IPS-NIHi7 (cell line): ENCODE data around the gene WDSUB1.

Experiments used
- DNase-seq: peaks from one replicate; pipeline ENCODE4 v3.0.0; 2012; ENCODE audit warnings: mixed read lengths; ENCODE audit errors: extremely low spot score

The WDSUB1 gene

DNA sequence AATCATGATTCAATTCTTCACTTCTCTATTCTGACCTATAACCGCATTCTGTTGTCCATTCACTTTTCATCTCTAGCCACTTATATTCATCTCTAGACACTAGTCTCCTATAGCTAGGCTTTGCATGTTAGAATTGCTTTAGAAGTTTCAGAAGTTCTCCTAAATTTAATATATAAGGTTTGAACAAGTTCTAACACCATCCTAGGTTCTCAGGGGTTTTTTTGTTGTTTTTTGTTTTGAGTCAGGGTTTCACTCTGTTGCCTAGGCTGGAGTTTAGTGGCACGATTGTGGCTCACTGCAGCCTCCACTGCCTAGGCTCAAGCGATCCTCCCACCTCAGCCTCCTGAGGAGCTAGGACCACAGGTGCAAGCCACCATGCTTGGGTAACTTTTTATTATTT lies 19.9 kb downstream of the WDSUB1 start:
- DNase-seq = no peak

DNA sequence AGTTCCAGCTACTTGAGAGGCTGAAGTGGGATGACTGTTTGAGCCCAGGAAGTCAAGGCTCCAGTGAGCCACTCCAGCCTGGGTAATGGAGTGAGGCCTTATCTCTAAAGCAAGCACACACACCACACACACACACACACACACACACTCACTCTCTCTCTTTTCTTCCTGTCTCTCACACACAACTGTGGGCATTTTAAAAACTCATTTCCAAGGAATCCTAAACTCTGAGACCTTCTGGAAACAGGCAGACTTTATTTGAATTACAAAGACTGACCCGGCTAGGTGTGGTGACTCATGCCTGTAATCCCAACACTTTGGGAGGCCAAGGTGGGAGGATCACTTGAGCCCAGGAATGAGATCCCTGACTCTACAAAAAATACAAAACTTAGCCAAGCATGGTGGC lies 21.3 kb downstream of the WDSUB1 start:
- DNase-seq = peak; percentile 10

DNA sequence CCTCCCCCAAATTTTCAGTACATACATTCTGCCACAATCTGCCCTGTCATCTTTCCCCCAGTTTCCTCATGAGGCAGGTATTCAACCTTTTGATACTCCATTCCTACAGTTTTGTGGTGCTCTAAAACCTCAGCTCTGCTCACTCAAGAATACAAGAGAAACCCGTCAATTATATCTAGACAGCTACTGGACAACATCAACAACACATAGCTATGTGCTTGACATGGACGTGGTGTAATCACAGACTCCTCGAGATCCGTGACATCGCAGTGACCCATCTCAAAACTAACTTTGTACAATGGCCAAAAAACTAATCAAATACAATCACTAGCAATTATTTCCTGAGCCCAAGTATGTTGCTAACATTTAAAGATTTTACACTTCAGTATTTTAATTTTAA lies 23.6 kb downstream of the WDSUB1 start:
- no peak for DNase-seq

DNA sequence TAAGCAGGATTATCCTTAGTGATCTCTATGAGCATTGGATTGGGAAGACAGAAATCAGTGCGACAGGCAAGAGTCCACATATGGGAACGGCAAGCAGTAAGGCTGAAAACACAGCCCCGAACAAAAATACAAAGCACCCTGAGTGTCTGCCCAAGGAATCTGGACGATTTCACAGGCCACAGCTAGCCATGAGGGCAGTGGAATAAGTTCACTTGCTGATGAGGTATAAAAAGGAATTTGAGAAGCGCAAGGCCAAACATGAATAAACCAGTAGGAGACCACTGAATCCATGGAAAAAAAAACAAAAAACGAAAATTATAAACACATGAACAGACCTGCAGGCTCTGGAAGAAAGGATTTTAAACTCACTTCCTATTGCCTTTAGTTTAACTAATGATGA lies 24.3 kb downstream of the WDSUB1 start:
- DNase-seq = no peak

DNA sequence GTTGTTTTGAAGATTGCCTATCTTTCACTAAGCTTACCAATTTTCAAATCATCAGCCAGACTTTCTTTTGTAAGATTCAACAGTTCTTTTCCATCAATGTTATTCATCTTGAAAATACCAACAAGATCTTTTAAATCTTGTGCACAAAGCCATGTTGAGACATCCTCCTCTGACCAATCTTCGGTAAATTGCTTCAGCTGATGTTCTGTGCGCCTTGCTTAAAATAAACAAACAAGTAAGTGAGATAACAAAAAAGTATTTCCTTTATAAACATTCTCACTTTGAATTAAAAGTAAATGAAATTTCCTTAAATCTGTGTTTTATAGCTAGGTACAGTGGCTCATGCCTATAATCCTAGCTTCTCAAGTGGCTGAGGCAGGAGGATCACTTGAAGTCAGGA lies 30.3 kb downstream of the WDSUB1 start:
- DNase-seq = no peak

DNA sequence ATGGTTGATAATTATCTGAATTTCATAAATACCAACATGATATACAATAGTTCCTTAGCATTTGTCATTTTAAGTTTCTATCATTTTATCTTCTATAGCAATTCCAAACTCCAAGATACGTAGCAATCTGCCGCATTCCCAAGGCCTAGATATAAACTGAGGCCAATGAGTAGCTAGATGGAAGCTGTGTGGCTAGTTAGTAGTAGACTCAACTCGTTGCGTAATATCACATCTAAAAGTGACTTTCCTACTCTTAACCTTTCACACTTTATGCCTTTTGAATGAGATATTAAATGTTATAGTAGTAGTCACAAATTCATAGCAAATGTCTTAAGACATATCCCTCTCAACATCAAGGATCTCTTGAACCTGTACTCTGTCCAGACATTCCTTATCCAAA lies 33.6 kb downstream of the WDSUB1 start:
- DNase-seq = no peak

DNA sequence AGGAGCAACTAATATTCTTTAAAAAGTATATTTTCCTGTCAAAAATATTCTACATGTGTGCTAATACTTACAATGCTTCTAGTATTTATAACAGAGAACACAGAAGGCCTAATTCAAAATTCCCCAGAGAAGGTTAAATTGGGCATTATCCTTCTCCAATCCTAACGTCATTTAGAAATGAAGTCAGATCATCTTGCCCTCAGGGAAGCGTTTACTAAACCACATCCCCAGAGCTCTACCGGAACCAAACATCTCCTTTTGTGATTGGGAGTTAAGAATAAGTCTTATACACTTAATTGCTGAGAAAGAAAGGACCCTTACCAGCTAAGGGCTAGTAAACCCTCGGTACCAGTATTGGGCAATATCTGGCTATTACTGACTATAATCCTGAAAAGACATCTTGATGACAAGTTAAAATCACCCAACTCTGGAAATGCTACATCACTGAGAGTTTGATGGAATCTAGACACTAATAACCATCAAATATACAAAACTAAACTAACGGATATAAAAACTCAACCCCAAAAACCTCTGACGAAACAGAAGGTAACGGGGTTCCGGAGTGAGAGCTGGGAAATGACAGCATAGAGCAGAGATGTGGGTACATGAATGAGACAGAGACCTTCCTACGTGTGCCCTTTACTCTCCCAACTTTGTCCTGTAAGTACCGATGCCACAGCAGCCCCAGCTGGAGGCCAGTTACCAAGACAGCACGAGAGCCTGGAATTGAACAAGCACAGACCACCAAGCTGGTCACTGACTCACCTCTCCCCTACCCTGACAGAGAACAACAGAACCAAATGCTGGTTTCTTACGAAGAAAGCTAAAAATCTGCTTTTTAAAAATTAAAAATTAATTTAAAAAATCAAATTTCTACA lies 35.0 kb downstream of the WDSUB1 start:
- DNase-seq = no peak

DNA sequence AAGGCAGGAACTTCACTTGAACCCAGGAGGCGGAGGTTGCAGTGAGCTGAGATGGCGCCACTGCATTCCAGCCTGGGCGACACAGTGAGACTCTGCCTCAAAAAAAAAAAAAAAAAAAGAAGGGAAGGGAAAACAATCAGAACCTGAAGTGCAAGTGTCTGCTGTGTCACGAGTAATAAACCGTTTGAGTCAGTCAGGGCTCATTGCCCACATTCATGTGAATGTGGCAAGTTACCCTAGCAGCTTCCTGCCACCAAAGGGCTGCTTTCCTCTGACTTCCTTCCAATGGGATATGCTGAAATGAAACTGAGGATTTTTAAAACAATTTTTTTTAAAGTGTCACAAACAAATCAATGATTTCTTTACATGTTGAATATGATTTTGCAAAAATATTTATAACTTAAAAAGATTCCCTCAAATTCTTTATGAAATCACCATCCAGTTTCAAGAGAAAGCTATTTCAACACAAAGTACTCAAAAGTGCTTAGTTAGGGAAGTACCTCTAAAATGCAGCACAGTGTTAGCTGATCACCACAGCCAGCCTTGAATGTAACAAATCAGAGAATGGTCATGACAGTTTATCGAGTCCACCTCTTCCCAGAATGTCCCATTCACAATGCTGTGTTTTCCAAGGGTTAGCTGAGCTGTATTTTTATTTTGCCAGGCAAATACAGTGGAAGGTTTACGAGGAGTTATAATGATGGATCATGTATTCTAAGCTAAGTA lies 36.4 kb downstream of the WDSUB1 start:
- DNase-seq = no peak

DNA sequence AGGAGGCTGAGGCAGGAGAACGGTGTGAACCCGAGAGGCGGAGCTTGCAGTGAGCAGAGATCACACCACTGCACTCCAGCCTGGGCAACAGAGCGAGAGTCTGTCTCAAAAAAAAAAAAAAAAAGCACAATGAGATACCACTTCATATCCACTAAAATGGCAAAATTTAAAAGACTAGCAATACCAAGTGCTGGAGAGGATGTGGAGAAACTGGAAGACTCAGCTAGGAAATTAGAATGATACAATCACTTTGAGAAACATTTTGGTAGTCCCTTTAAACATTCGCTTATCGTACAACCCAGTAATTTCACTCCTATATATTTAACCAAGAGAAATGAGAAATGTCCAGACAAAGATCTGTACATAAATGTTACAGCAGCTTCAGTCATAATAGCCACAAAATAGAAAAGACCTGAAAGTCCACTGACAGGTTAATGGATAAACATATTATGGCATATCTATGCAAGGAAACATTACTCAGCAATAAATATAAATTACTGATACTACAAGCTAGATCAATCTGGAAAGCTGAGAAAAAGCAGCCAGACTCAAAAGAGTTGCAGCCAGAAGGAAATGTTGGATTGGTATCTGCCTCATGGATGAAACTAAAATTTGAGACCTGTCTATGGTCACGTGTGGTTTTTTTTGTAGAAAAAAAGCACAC lies 40.0 kb downstream of the WDSUB1 start:
- DNase-seq = no peak

DNA sequence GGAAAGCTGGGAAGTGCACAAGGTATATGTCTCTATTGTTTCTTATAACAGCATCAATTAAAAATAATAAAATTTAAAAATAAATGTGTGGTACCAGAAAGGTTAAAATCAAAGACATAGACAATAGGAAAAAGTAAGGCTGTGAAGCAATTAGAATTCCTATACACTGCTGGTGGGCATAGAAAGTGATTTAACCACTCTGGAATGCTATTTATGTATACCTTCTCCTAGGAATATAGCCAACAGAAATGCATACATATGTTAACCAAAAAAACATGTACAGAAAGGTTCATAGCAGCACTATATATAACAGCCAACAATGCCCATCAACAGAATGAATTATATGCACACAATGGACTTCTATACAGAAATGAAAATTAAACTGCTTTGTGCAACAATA lies 43.0 kb downstream of the WDSUB1 start:
- DNase-seq = no peak

DNA sequence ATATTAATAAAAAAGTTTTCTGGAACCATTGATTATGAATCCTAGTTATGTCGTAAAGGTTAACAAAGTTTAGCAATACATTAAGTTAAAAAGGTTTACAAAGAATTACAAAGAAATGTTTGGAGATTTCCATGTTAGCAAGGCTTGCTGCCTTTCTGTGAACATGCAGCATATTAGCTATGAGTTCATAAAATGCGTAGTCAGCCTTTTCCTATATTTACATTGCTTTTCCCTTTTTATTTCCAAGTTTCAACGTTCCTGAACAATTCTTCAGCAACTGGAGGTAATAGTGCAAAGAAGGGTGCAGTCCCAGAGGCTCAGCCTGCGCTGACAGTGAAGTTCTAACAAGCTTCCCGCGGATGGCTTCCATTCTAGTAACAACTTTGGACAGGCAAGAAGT lies 51.6 kb downstream of the WDSUB1 start:
- no peak for DNase-seq

DNA sequence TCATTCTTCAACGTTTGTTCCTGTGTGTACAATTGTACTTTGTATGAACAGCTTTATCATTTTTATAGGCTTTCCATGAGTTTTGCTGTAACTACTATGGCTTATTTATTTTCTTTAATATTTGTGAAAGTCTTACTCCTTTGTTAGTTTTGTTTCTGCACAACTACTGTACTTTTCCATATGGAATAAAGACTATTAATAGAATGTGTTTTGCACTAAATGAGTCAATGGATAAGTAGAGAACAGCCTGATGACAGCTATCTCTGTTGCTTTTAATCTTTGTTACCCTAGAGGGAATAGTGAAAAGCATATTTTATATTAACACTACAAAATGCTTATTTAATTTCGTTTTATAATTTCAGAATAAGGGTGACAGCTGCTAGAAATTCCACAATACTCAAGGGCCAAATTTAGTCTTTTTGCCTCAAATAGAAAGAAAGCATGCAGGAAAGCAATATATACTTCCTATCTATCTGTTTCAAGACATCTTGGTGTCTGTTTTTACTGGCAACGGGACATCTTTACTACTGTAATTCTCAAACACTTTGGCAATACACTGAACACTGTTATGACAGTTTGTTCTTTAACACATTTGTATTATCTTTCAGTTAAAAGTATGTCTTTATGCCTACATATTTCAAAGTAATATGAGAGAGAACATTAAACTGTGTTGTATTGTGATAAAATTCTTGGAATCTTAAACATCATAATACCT lies 53.9 kb downstream of the WDSUB1 start:
- no peak for DNase-seq

DNA sequence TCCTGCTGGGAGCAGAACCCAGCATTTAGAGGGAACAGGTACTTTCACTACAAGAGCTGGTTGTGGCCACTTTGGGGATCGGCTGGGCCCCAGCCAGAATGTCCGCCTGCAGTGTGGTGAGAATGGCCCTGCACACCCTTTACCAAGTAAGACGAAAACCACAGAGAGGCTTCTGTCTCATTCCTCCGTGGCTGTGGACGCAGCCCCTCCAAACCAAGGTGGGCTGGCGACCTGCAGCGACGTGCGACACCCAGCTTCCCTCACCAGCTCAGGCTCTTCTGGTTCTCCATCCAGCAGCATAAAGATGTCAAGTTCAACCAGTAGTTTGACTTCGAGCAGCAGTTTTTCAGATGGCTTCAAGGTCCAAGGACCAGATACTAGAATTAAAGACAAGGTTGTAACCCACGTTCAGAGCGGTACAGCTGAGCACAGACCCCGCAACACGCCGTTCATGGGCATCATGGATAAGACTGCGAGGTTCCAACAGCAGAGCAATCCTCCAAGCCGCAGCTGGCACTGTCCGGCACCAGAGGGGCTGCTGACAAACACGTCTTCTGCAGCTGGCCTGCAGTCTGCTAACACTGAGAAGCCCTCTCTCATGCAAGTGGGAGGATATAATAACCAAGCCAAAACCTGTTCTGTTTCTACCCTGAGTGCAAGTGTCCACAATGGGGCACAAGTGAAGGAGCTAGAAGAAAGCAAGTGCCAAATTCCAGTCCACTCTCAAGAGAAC lies 56.2 kb downstream of the WDSUB1 start:
- DNase-seq = no peak

DNA sequence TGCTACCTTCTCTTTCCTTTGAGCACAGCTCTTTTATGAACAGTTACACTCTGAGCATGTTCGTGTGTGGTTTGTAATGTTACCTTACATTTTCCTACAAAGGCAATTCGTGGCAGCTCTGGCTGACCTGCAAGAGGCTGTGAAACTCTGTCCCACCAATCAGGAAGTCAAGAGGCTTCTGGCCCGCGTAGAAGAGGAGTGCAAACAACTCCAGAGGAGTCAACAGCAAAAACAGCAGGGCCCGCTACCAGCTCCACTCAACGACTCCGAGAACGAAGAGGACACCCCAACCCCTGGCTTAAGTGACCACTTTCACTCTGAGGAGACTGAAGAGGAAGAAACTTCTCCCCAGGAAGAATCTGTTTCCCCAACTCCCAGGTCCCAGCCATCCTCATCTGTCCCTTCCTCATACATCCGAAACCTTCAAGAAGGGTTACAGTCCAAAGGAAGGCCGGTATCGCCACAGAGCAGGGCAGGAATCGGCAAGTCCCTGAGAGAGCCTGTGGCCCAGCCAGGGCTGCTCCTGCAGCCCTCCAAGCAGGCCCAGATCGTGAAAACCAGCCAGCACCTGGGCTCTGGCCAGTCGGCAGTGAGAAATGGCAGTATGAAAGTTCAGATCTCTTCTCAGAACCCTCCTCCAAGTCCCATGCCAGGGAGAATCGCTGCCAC lies 56.9 kb downstream of the WDSUB1 start:
- no peak for DNase-seq

DNA sequence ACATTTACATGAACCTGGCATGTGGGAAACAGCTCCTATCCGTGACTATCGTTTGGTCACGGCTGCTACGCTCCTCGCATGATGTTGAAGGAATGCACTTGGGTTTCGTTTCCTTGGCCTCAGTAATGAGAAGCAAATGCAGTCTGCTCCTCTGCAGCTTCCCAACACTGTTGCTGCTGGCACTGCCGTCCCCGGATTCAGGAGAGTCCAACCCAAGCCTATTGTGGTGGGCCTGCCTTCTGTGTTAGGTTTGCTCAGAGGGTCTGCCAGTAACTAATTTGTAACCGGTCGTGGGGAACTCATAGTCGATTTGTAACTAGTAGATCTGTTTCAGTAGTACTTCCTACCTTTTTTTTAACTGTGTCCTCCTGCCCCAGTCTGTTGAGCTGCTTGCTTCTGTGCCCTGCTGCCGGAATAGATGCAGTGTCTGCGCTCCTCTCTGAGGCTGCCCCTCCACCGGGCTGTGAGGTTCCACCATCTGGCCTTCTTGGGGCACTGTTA lies 58.4 kb downstream of the WDSUB1 start:
- no peak for DNase-seq

DNA sequence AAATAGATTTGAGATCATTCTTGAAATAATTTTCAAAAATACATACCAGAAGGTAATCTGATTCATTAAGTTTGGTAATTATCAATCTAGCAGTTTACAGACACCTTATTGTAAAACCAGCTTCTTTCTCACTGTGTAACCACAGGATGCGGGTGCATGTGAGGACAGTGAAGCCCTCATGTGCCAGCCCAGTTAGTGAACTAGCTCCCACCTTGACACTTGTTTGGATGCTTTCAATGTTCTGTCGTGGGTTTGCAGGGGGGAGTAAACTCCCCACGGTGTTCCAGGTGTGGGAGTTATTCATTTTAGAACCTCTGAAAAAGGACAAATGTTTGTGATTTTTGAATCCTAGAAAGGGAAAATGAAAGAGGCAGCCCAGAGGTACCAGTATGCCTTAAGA lies 59.0 kb downstream of the WDSUB1 start:
- DNase-seq = no peak

DNA sequence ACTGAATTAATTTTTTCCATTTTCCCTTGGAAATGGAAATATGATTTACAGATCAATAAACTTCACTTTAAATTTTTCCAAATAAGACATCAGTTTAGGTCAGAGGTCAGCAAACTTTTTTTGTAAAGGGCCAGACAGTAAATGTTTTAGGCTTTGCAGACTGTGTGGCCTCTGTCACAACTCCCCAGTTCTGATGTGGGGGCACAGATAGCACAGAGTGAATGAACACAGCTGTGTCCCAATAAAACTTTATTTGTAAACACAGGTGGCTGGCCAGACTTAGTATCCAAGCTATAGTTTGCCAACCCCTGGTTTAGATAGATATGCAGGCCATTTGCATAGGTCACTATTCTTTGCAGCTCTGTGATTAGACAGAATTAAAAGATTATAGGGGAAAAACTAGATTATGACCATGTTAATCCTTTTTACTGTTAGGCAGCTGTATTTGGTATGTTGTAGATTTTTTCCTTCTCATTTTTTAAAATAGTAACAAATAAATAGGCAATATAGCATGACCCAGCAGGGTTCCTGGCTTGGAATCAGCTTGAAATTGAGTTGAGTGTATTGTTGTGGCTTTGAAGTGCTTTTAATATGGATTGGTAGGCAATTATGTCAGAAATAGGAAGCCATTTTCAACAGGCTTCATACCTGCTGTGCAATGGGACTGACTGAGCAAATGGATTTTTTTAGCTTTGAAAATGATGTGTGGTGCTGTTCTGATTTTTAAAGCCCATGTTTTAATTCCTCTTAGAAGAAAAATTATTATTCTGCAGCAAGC lies 59.7 kb downstream of the WDSUB1 start:
- DNase-seq = no peak

DNA sequence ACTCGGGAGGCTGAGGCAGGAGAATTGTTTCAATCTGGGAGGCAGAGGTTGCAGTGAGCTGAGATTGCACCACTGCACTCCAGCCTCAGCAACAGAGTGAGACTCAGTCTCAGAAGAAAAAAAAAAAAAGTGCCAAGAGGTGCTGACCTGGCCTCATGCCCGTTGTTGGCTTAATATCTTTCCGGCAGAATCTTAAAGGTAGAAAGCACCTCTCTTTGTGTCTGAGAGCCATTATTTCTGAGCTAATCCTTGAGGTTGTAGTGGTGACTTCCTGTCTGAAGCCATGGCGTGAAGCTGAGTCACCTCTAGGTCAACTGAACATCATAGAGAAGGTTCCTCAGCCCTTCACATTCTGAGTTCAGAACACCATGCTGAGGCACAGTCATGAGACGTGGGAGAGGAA lies 60.4 kb downstream of the WDSUB1 start:
- no peak for DNase-seq

DNA sequence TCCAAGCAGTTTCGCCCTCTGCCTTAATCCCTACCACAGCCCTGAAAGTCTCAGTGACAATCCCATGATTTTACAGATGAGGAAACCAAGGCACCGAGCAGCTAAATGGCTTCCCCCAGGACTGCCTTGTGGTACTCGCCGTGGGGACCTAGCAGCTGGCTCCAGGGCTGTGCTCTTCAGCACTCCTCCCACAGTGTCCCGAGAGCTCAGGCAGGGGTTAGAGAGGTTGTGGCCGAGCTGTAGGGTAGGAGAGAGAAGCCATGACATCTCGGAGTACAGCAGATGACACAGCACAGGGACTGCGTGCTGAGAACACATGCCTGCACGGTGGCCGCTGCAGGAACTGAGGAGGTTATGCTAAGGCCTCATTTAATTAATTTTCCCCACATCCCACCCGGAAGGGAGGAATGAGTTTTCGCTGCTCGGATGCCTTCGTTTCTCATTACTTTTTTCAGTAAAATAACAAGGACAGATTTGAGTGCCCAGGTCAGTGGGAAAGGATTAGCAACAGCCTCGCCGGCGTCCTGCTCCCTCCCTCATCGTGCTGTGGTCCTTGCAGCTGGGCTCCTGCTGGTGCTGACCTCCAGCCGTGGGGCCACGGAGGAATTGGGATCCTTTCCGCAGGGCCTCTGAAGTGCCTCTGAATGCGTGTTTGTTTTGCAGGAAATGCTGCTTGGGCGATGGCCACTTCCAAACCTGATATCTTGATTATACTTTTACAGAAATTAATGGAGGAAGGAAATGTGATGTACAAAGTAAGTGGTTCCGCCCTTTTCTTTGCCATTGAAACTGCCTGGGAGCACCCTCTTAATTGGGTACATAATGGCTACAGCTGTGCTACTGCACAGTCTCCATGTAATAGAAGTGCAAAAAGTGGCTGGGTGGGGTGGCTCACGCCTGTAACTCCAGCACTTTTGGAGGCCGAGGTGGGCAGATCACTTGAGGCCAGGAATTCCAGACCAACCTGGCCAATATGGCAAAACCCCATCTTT lies 61.2 kb downstream of the WDSUB1 start:
- DNase-seq = no peak
